HepG2 (cell line): ENCODE results near the gene TOM1L1. TPM values are rescaled to one million over a fixed set of nuclear protein-coding genes. Genes with fewer than 3 reads are reported as not detected.

Experiments
- ARNTL ChIP-seq: sonication (generic); formaldehyde crosslinking; IDR thresholded peaks from 2 replicates; pipeline ENCODE4 v1.4.0; 2020; ENCODE audit warnings: mild to moderate bottlenecking, missing genetic modification reagents
- ATAD3A ChIP-seq: sonication (generic); formaldehyde crosslinking; IDR thresholded peaks from 2 replicates; pipeline ENCODE4 v1.4.0; 2020; ENCODE audit warnings: missing genetic modification reagents
- CHCHD3 ChIP-seq: sonication (generic); formaldehyde crosslinking; IDR thresholded peaks from 2 replicates; pipeline ENCODE4 v1.8.0; 2022; ENCODE audit warnings: mild to moderate bottlenecking, missing genetic modification reagents, moderate library complexity
- DNMT1 ChIP-seq: sonication (generic); formaldehyde crosslinking; IDR thresholded peaks from 2 replicates; pipeline ENCODE4 v1.5.1; 2020; ENCODE audit warnings: mild to moderate bottlenecking, missing genetic modification reagents
- EZH2 ChIP-seq: conservative IDR thresholded peaks from 2 replicates; pipeline ENCODE4 v1.6.1; 2012; ENCODE audit warnings: mild to moderate bottlenecking, low read depth, low read length, moderate library complexity
- JDP2 ChIP-seq: sonication (generic); formaldehyde crosslinking; IDR thresholded peaks from 2 replicates; pipeline ENCODE4 v1.8.1; 2022; ENCODE audit warnings: missing genetic modification reagents, borderline replicate concordance
- JUNB ChIP-seq: sonication (generic); formaldehyde crosslinking; IDR thresholded peaks from 2 replicates; pipeline ENCODE4 v1.8.0; 2022; ENCODE audit warnings: missing genetic modification reagents, mild to moderate bottlenecking, borderline replicate concordance
- KLF15 ChIP-seq: sonication (generic); formaldehyde crosslinking; IDR thresholded peaks from 2 replicates; pipeline ENCODE4 v1.8.1; 2023; ENCODE audit warnings: borderline replicate concordance, mild to moderate bottlenecking, inconsistent platforms, missing genetic modification reagents, mixed read lengths
- MBNL3 ChIP-seq: fragments of 250-450 bp; sonication (Bioruptor Pico); conservative IDR thresholded peaks from 2 replicates; pipeline ENCODE4 v1.8.0; 2022; ENCODE audit warnings: mild to moderate bottlenecking, inconsistent platforms
- MNT ChIP-seq: fragments of 450-650 bp; IDR thresholded peaks from 2 replicates; pipeline ENCODE4 v1.6.1; 2016
- PHB2 ChIP-seq: fragments of 450-650 bp; IDR thresholded peaks from 2 replicates; pipeline ENCODE4 v1.6.1; 2018; ENCODE audit not compliant: partially characterized antibody
- RELA ChIP-seq: sonication (generic); formaldehyde crosslinking; IDR thresholded peaks from 2 replicates; pipeline ENCODE4 v1.4.0; 2020; ENCODE audit warnings: missing genetic modification reagents
- RXRB ChIP-seq: IDR thresholded peaks from 2 replicates; pipeline ENCODE4 v1.6.1; 2016; ENCODE audit warnings: borderline replicate concordance, missing genetic modification reagents, missing compliant biosample characterization
- TBP ChIP-seq: sonication (generic); formaldehyde crosslinking; IDR thresholded peaks from 2 replicates; pipeline ENCODE4 v1.5.0; 2020; ENCODE audit warnings: missing genetic modification reagents
- TGIF2 ChIP-seq: IDR thresholded peaks from 2 replicates; pipeline ENCODE4 v1.6.1; 2016; ENCODE audit warnings: control low read depth, missing compliant biosample characterization
- ZIK1 ChIP-seq: sonication (generic); formaldehyde crosslinking; IDR thresholded peaks from 2 replicates; pipeline ENCODE4 v1.5.0; 2020; ENCODE audit warnings: mild to moderate bottlenecking, low read depth, missing genetic modification reagents, borderline replicate concordance
- ZKSCAN1 ChIP-seq: fragments of 150-350 bp; IDR thresholded peaks from 2 replicates; pipeline ENCODE4 v1.6.1; 2014; ENCODE audit warnings: low read length
- ZMYM2 ChIP-seq: sonication (generic); formaldehyde crosslinking; IDR thresholded peaks from 2 replicates; pipeline ENCODE4 v1.8.0; 2022; ENCODE audit warnings: mild to moderate bottlenecking, missing genetic modification reagents
- ZNF10 ChIP-seq: sonication (generic); formaldehyde crosslinking; IDR thresholded peaks from 2 replicates; pipeline ENCODE4 v1.4.0; 2020; ENCODE audit warnings: mild to moderate bottlenecking, low read depth, missing genetic modification reagents, borderline replicate concordance
- ZNF335 ChIP-seq: sonication (generic); formaldehyde crosslinking; IDR thresholded peaks from 2 replicates; pipeline ENCODE4 v1.4.0; 2020; ENCODE audit warnings: missing genetic modification reagents
- ZNF530 ChIP-seq: sonication (generic); formaldehyde crosslinking; IDR thresholded peaks from 2 replicates; pipeline ENCODE4 v1.5.0; 2020; ENCODE audit warnings: low read depth, mild to moderate bottlenecking, missing genetic modification reagents
- ZNF572 ChIP-seq: sonication (generic); formaldehyde crosslinking; IDR thresholded peaks from 2 replicates; pipeline ENCODE4 v1.5.1; 2020; ENCODE audit warnings: mild to moderate bottlenecking, missing genetic modification reagents
- ZNF646 ChIP-seq: sonication (generic); formaldehyde crosslinking; IDR thresholded peaks from 2 replicates; pipeline ENCODE4 v1.9.0; 2021; ENCODE audit warnings: mild to moderate bottlenecking, missing genetic modification reagents
- ZNF777 ChIP-seq: sonication (generic); formaldehyde crosslinking; IDR thresholded peaks from 2 replicates; pipeline ENCODE4 v1.4.0; 2020; ENCODE audit warnings: missing genetic modification reagents
- ZNF784 ChIP-seq: sonication (generic); formaldehyde crosslinking; IDR thresholded peaks from 2 replicates; pipeline ENCODE4 v1.5.1; 2020; ENCODE audit warnings: missing genetic modification reagents, mild to moderate bottlenecking, borderline replicate concordance
- ZNF891 ChIP-seq: sonication (generic); formaldehyde crosslinking; IDR thresholded peaks from 2 replicates; pipeline ENCODE4 v1.5.0; 2020; ENCODE audit warnings: mild to moderate bottlenecking, missing genetic modification reagents
- polyA plus RNA-seq, 8 experiments: library from polyadenylated mRNA; depleted of rRNA in 3 of 8; stranded (reverse) in 7 of 8; unstranded in 1 of 8; fragments of >200 nt; fragmentation: Illumina TruSeq in 4 of 8; extraction: Trizol in 4 of 8; gene quantifications; 2 replicates each; pipeline versions ENCODE4 v1.2.1 to v1.2.3, GENCODE V29; 2011 to 2016; ENCODE audit warnings: low read depth in 4 of 8, missing spikeins in 1 of 8, mixed read lengths in 1 of 8; ENCODE audit not compliant: insufficient read depth in 1 of 8
- total RNA-seq, 5 experiments: library from RNA; depleted of rRNA; stranded (reverse); fragments of >200 nt; fragmentation: Illumina TruSeq; extraction: Trizol; gene quantifications; 2 replicates each; pipeline ENCODE4 v1.2.3, GENCODE V29; 2016; ENCODE audit warnings: low read depth in 1 of 5

TOM1L1 gene
- total and polyA plus RNA-seq, 2 of the 13 experiments (the other 11 are each of a cell fraction or from before 2014, with no cell fraction given), result 45.3 to 51.3 TPM

GRCh38 chr17:54947396-54947795 lies 46.7 kb downstream of the TOM1L1 start (continued):
- TF ChIP-seq ZNF777 (CRISPR knock-in tag), result no peak
- no peak for TF ChIP-seq ZNF572 (CRISPR knock-in tag)
- TF ChIP-seq ZNF891 (CRISPR knock-in tag), result no peak
- TF ChIP-seq ZIK1 (CRISPR knock-in tag), result no peak
- TF ChIP-seq DNMT1, result no peak
- no peak for TF ChIP-seq KLF15 (CRISPR knock-in tag)
- TF ChIP-seq ARNTL (CRISPR knock-in tag), result no peak
- no peak for TF ChIP-seq RXRB
- TF ChIP-seq ZNF646 (CRISPR knock-in tag), result no peak
- no peak for TF ChIP-seq ZKSCAN1
- TF ChIP-seq MBNL3, result no peak
- no peak for TF ChIP-seq RELA (CRISPR knock-in tag)
- TF ChIP-seq ZNF784, result no peak
- no peak; the same call in 1 of the 2 replicates for TF ChIP-seq MNT
- TF ChIP-seq TGIF2 (CRISPR knock-in tag), result 0 out of 2 replicates have a peak, but pooled peaks have one; percentile 27
- no peak for TF ChIP-seq ZNF10 (CRISPR knock-in tag)
- no peak for TF ChIP-seq TBP
- no peak for TF ChIP-seq CHCHD3 (CRISPR knock-in tag)
- no peak for TF ChIP-seq EZH2
- TF ChIP-seq JDP2 (CRISPR knock-in tag), result no peak
- TF ChIP-seq ZMYM2 (CRISPR knock-in tag), result no peak
- TF ChIP-seq ZNF530 (CRISPR knock-in tag), result no peak
- TF ChIP-seq ATAD3A (CRISPR knock-in tag), result no peak
- TF ChIP-seq JUNB (CRISPR knock-in tag), result no peak
- TF ChIP-seq ZNF335, result no peak
- no peak for TF ChIP-seq PHB2
